Measurements from ENCODE around the gene PHACTR3. TPM values are rescaled to one million over a fixed set of nuclear protein-coding genes. Genes with fewer than 3 reads are reported as not detected.

Gene PHACTR3
- total and polyA plus RNA-seq, 4 donors = 0.14 to 0.42 (median 0.17) TPM

- Histone ChIP-seq H3K4me3 (ENCODE audit: low read depth in 1 of 3, low read length in 3 of 3) (no peak overlapping the region), H3K27me3 (ENCODE audit: control insufficient read depth in 4 of 4, insufficient read depth in 4 of 4, low read length in 3 of 4) (peaks cover 0 to 3% (median under 1%) of the 10 kb centered on the region in 4 donors), H3K36me3 (ENCODE audit: control insufficient read depth in 4 of 4, insufficient read depth in 3 of 4, low read depth in 1 of 4, low read length in 3 of 4) (no peaks in the 10 kb centered on the region), H3K9me3 (ENCODE audit: control insufficient read depth in 4 of 4, low read length in 3 of 4) (no peaks in the 10 kb centered on the region), H3K4me1 (ENCODE audit: control insufficient read depth in 4 of 4, insufficient read depth in 4 of 4, low read length in 3 of 4) (no peaks in the 10 kb centered on the region), H3K9ac (ENCODE audit: low read depth in 1 of 2, low read length in 2 of 2) (no peak overlapping the region), H3K27ac (ENCODE audit: low read depth in 1 of 2, low read length in 2 of 2) (no peak overlapping the region)
- TF ChIP-seq CTCF (IDR thresholded peaks at IDR 0.05; ENCODE audit: low read depth, low read length, missing input control) = no peak
- TF ChIP-seq SP1 (IDR thresholded peaks at IDR 0.05) = no peak
- TF ChIP-seq HNF4A (conservative IDR thresholded peaks at IDR 0.05) = no peak
- TF ChIP-seq JUND (IDR thresholded peaks at IDR 0.05) = no peak
- no peak for TF ChIP-seq NR2F2 (IDR thresholded peaks at IDR 0.05)
- TF ChIP-seq, protein P1, sequence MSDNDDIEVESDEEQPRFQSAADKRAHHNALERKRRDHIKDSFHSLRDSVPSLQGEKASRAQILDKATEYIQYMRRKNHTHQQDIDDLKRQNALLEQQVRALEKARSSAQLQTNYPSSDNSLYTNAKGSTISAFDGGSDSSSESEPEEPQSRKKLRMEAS (IDR thresholded peaks at IDR 0.05) = no peak
- no peak for TF ChIP-seq FOXA1 (IDR thresholded peaks at IDR 0.05)
- no peak for TF ChIP-seq RAD21 (IDR thresholded peaks at IDR 0.05)
- TF ChIP-seq TAF1 (conservative IDR thresholded peaks at IDR 0.05) = no peak
- TF ChIP-seq, protein P2, sequence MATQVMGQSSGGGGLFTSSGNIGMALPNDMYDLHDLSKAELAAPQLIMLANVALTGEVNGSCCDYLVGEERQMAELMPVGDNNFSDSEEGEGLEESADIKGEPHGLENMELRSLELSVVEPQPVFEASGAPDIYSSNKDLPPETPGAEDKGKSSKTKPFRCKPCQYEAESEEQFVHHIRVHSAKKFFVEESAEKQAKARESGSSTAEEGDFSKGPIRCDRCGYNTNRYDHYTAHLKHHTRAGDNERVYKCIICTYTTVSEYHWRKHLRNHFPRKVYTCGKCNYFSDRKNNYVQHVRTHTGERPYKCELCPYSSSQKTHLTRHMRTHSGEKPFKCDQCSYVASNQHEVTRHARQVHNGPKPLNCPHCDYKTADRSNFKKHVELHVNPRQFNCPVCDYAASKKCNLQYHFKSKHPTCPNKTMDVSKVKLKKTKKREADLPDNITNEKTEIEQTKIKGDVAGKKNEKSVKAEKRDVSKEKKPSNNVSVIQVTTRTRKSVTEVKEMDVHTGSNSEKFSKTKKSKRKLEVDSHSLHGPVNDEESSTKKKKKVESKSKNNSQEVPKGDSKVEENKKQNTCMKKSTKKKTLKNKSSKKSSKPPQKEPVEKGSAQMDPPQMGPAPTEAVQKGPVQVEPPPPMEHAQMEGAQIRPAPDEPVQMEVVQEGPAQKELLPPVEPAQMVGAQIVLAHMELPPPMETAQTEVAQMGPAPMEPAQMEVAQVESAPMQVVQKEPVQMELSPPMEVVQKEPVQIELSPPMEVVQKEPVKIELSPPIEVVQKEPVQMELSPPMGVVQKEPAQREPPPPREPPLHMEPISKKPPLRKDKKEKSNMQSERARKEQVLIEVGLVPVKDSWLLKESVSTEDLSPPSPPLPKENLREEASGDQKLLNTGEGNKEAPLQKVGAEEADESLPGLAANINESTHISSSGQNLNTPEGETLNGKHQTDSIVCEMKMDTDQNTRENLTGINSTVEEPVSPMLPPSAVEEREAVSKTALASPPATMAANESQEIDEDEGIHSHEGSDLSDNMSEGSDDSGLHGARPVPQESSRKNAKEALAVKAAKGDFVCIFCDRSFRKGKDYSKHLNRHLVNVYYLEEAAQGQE (IDR thresholded peaks at IDR 0.05) = no peak
- TF ChIP-seq GABPA (IDR thresholded peaks at IDR 0.05 in 1 of 2, conservative IDR thresholded peaks at IDR 0.05 in 1 of 2) = no peak
- no peak for TF ChIP-seq ZBTB33 (IDR thresholded peaks at IDR 0.05)
- no peak for TF ChIP-seq RXRA (IDR thresholded peaks at IDR 0.05)
- WGBS = 89% methylated on average over 14 of the region's 14 CpGs
- DNase-seq (ENCODE audit: low spot score) = no peak
These were observed 45.1 kb upstream of the PHACTR3 start for GRCh38 chr20:59559024-59559817.

DNA sequence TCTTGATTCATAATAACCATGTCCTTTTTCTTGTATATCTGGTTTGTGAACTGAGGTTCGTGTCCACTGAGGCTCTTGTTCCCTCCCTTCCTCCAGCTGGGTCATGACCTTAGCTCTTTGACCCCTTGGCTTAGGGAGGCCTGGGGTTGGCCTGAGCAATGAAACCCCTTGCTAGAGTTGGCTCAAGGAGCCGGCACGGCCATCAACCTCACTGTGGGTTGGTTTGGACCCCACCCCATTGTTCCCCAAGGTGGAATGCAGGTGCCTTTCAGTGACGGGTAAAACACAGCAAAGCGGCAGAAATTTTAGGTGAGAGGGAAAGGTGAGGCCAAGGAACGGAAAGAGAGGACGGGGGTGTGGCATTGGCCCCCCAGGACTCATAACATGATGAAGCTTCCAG is 44.5 kb upstream of the PHACTR3 start:
- no peaks in the 10 kb centered on the region for H3K9me3 ChIP-seq (ENCODE audit: control insufficient read depth in 4 of 4, low read length in 3 of 4)
- H3K27me3 ChIP-seq (ENCODE audit: control insufficient read depth in 4 of 4, insufficient read depth in 4 of 4, low read length in 3 of 4) = peaks cover 0 to 4% (median under 1%) of the 10 kb centered on the region in 4 donors
- H3K9ac ChIP-seq (ENCODE audit: low read depth in 1 of 2, low read length in 2 of 2) = no peak overlapping the region
- TF ChIP-seq RAD21 (IDR thresholded peaks at IDR 0.05) (no peak), HNF4G (IDR thresholded peaks at IDR 0.05) (no peak), FOXA2 (IDR thresholded peaks at IDR 0.05) (no peak), EGR1 (IDR thresholded peaks at IDR 0.05; ENCODE audit: low read depth in 2 of 2) (no peak), JUND (IDR thresholded peaks at IDR 0.05) (no peak), FOXA1 (IDR thresholded peaks at IDR 0.05) (no peak), GABPA (IDR thresholded peaks at IDR 0.05 in 1 of 2, conservative IDR thresholded peaks at IDR 0.05 in 1 of 2) (no peak), TAF1 (conservative IDR thresholded peaks at IDR 0.05) (no peak)
- TF ChIP-seq, protein P2 (IDR thresholded peaks at IDR 0.05) = no peak
- TF ChIP-seq, protein P1 (IDR thresholded peaks at IDR 0.05) = no peak
- H3K4me3 ChIP-seq (ENCODE audit: low read depth in 1 of 3, low read length in 3 of 3) = no peak overlapping the region
- WGBS = 85% methylated on average over 7 of the region's 7 CpGs
- H3K4me1 ChIP-seq (ENCODE audit: control insufficient read depth in 4 of 4, insufficient read depth in 4 of 4, low read length in 3 of 4) = no peaks in the 10 kb centered on the region
- H3K27ac ChIP-seq (ENCODE audit: low read depth in 1 of 2, low read length in 2 of 2) = no peak overlapping the region
- DNase-seq (ENCODE audit: low spot score) = peak; percentile 24
- no peaks in the 10 kb centered on the region for H3K36me3 ChIP-seq (ENCODE audit: control insufficient read depth in 4 of 4, insufficient read depth in 3 of 4, low read depth in 1 of 4, low read length in 3 of 4)

Measured in liver (tissue), 9 donors.